HepG2 (cell line): Measurements from ENCODE around the gene IGIP. TPM values are rescaled to one million over a fixed set of nuclear protein-coding genes. Genes with fewer than 3 reads are reported as not detected.

Experiments
- ARNT ChIP-seq: fragments of 450-650 bp; IDR thresholded peaks from 2 replicates; pipeline ENCODE4 v1.6.1; 2017
- FOXM1 ChIP-seq: sonication (generic); formaldehyde crosslinking; IDR thresholded peaks from 2 replicates; pipeline ENCODE4 v1.5.0; 2020; ENCODE audit warnings: missing genetic modification reagents
- HES4 ChIP-seq: sonication (generic); formaldehyde crosslinking; IDR thresholded peaks from 2 replicates; pipeline ENCODE4 v1.9.0; 2021; ENCODE audit warnings: mild to moderate bottlenecking, missing genetic modification reagents, borderline replicate concordance
- HNF4G ChIP-seq, 2 experiments: sonication (generic) in 1 of 2; formaldehyde crosslinking in 1 of 2; IDR thresholded peaks; 2 replicates each; pipeline versions ENCODE4 v1.4.0 to v1.6.1; 2011 to 2020; ENCODE audit warnings: borderline replicate concordance in 2 of 2, low read depth in 2 of 2, mild to moderate bottlenecking in 2 of 2, low read length in 1 of 2, missing genetic modification reagents in 1 of 2, moderate library complexity in 1 of 2
- HOXA7 ChIP-seq: sonication (generic); formaldehyde crosslinking; IDR thresholded peaks from 2 replicates; pipeline ENCODE4 v1.8.1; 2022; ENCODE audit warnings: mild to moderate bottlenecking, missing genetic modification reagents, moderate library complexity
- KAT8 ChIP-seq: IDR thresholded peaks from 2 replicates; pipeline ENCODE4 v1.6.1; 2016; ENCODE audit warnings: missing genetic modification reagents, missing compliant biosample characterization
- KDM4B ChIP-seq: sonication (generic); formaldehyde crosslinking; IDR thresholded peaks from 2 replicates; pipeline ENCODE4 v1.4.0; 2020; ENCODE audit warnings: missing genetic modification reagents
- KDM6A ChIP-seq: IDR thresholded peaks from 2 replicates; pipeline ENCODE4 v1.6.1; 2016; ENCODE audit warnings: low read depth
- MEF2D ChIP-seq: sonication (generic); formaldehyde crosslinking; IDR thresholded peaks from 2 replicates; pipeline ENCODE4 v1.5.1; 2020; ENCODE audit warnings: mild to moderate bottlenecking, missing genetic modification reagents
- NR2F6 ChIP-seq, 2 experiments: IDR thresholded peaks; 2 replicates each; pipeline ENCODE4 v1.6.1; 2016; ENCODE audit warnings: antibody characterized with exemption in 1 of 2, mild to moderate bottlenecking in 1 of 2
- POGK ChIP-seq: sonication (generic); formaldehyde crosslinking; conservative IDR thresholded peaks from 2 replicates; pipeline ENCODE4 v1.8.0; 2022; ENCODE audit warnings: mild to moderate bottlenecking, moderate library complexity, missing genetic modification reagents
- POLR2AphosphoS2 ChIP-seq: IDR thresholded peaks from 2 replicates; pipeline ENCODE4 v1.6.1; 2011; ENCODE audit warnings: low read depth, low read length, improper control_type of control experiment
- PRPF4 ChIP-seq: fragments of 200-400 bp; formaldehyde crosslinking; IDR thresholded peaks from 2 replicates; pipeline ENCODE4 v1.6.1; 2016; ENCODE audit warnings: low read length, low read depth; ENCODE audit not compliant: poor library complexity, severe bottlenecking
- SYNCRIP ChIP-seq: fragments of 200-400 bp; formaldehyde crosslinking; IDR thresholded peaks from 2 replicates; pipeline ENCODE4 v1.6.1; 2018; ENCODE audit warnings: mild to moderate bottlenecking, low read depth, low read length; ENCODE audit not compliant: insufficient read depth
- TRIM22 ChIP-seq: fragments of 450-650 bp; IDR thresholded peaks from 2 replicates; pipeline ENCODE4 v1.6.1; 2017
- TSC22D2 ChIP-seq: sonication (generic); formaldehyde crosslinking; IDR thresholded peaks from 2 replicates; pipeline ENCODE4 v1.5.1; 2020; ENCODE audit warnings: missing genetic modification reagents, mild to moderate bottlenecking, borderline replicate concordance
- ZFX ChIP-seq: sonication (generic); formaldehyde crosslinking; IDR thresholded peaks from 2 replicates; pipeline ENCODE4 v1.4.0; 2020; ENCODE audit warnings: mild to moderate bottlenecking, low read depth, missing genetic modification reagents, moderate library complexity
- ZMYM4 ChIP-seq: sonication (generic); formaldehyde crosslinking; IDR thresholded peaks from 2 replicates; pipeline ENCODE4 v1.8.1; 2023; ENCODE audit warnings: mild to moderate bottlenecking, missing genetic modification reagents
- ZNF670 ChIP-seq: sonication (generic); formaldehyde crosslinking; IDR thresholded peaks from 2 replicates; pipeline ENCODE4 v1.8.0; 2022; ENCODE audit warnings: mild to moderate bottlenecking, missing genetic modification reagents, borderline replicate concordance
- polyA plus RNA-seq, 8 experiments: library from polyadenylated mRNA; depleted of rRNA in 3 of 8; stranded (reverse) in 7 of 8; unstranded in 1 of 8; fragments of >200 nt; fragmentation: Illumina TruSeq in 4 of 8; extraction: Trizol in 4 of 8; gene quantifications; 2 replicates each; pipeline versions ENCODE4 v1.2.1 to v1.2.3, GENCODE V29; 2011 to 2016; ENCODE audit warnings: low read depth in 4 of 8, missing spikeins in 1 of 8, mixed read lengths in 1 of 8; ENCODE audit not compliant: insufficient read depth in 1 of 8
- total RNA-seq, 5 experiments: library from RNA; depleted of rRNA; stranded (reverse); fragments of >200 nt; fragmentation: Illumina TruSeq; extraction: Trizol; gene quantifications; 2 replicates each; pipeline ENCODE4 v1.2.3, GENCODE V29; 2016; ENCODE audit warnings: low read depth in 1 of 5
- TF ChIP-seq, protein P1 (sequence below): sonication (generic); formaldehyde crosslinking; IDR thresholded peaks from 2 replicates; pipeline ENCODE4 v1.9.0; 2021; ENCODE audit warnings: missing genetic modification reagents, mild to moderate bottlenecking, borderline replicate concordance
- TF ChIP-seq, protein P2 (sequence below): sonication (generic); formaldehyde crosslinking; IDR thresholded peaks from 2 replicates; pipeline ENCODE4 v1.5.0; 2020; ENCODE audit warnings: mild to moderate bottlenecking, missing genetic modification reagents, moderate library complexity

Gene IGIP
- total and polyA plus RNA-seq, 2 of the 13 experiments (the other 11 are each of a cell fraction or from before 2014, with no cell fraction given): 1.7 to 2.1 TPM

DNA sequence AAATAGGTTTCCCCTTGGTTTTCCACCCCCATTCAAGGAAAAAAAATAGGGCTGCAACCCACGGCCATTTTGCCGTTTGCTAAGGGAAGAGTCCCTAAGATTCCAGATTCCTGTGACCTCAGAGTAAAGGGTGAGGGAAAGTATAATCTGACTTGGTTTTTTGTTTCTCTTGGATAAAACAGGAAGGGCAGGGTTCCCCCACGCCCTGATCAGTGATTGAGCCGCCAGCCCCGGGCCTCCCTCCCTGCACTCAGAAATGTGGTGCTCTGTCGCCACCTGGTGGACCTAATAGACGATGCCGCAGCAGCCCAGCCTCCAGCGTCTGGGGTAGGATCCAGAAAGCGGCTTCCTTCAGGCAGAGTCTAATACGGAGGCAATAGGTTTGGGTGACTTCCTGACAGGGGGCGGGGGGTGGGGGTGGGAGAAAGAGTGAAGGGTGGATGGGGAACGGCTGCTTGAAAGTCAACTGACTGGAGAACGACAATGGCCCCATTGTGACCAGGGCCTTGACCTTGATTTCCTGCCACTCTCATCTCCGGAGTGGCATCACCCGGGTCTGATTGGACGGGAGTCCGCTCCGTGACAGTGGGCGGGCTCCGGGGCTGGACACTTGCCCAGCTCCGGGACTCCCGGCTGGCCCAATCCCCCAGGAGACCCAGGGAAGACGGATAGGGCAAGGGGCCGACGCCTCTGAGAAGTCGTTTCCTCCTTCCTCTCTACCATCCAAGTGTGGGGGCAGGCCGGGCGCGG, 31.5 kb downstream of the IGIP start (continued):
- TF ChIP-seq HNF4G (IDR thresholded peaks at IDR 0.05; ENCODE audit: borderline replicate concordance, low read depth, low read length) (no peak), HNF4G (CRISPR knock-in tag; IDR thresholded peaks at IDR 0.05; ENCODE audit: borderline replicate concordance, low read depth) (no peak), SYNCRIP (no peak), HOXA7 (CRISPR knock-in tag) (no peak), TSC22D2 (CRISPR knock-in tag) (no peak), KAT8 (CRISPR knock-in tag) (peak; percentile 65; the same call in 1 of the 2 replicates), MEF2D (no peak), PRPF4 (no peak), ZFX (CRISPR knock-in tag) (peak; percentile 47), TRIM22 (no peak), NR2F6 (IDR thresholded peaks at IDR 0.05) (0 out of 2 replicates have a peak, but pooled peaks have one; percentile 16), NR2F6 (CRISPR knock-in tag; IDR thresholded peaks at IDR 0.05) (peak; percentile 45; the same call in 1 of the 2 replicates), HES4 (CRISPR knock-in tag) (no peak), ARNT (no peak), FOXM1 (CRISPR knock-in tag) (no peak), ZMYM4 (CRISPR knock-in tag) (peak; percentile 47; the same call in 1 of the 2 replicates), ZNF670 (no peak), POLR2AphosphoS2 (no peak), KDM4B (CRISPR knock-in tag) (no peak), KDM6A (CRISPR knock-in tag) (no peak), POGK (no peak)
- TF ChIP-seq, protein P1, sequence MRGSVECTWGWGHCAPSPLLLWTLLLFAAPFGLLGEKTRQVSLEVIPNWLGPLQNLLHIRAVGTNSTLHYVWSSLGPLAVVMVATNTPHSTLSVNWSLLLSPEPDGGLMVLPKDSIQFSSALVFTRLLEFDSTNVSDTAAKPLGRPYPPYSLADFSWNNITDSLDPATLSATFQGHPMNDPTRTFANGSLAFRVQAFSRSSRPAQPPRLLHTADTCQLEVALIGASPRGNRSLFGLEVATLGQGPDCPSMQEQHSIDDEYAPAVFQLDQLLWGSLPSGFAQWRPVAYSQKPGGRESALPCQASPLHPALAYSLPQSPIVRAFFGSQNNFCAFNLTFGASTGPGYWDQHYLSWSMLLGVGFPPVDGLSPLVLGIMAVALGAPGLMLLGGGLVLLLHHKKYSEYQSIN (CRISPR knock-in tag): no peak
- TF ChIP-seq, protein P2, sequence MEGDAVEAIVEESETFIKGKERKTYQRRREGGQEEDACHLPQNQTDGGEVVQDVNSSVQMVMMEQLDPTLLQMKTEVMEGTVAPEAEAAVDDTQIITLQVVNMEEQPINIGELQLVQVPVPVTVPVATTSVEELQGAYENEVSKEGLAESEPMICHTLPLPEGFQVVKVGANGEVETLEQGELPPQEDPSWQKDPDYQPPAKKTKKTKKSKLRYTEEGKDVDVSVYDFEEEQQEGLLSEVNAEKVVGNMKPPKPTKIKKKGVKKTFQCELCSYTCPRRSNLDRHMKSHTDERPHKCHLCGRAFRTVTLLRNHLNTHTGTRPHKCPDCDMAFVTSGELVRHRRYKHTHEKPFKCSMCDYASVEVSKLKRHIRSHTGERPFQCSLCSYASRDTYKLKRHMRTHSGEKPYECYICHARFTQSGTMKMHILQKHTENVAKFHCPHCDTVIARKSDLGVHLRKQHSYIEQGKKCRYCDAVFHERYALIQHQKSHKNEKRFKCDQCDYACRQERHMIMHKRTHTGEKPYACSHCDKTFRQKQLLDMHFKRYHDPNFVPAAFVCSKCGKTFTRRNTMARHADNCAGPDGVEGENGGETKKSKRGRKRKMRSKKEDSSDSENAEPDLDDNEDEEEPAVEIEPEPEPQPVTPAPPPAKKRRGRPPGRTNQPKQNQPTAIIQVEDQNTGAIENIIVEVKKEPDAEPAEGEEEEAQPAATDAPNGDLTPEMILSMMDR (CRISPR knock-in tag): peak; percentile 95
